NOMO-1 treated with dmso at 0.1 percent for 144 hours (cell line): Measurements from ENCODE around the gene KCNH4.

Experiments used
- DNase-seq: peaks from one replicate; lab custom pipeline; 2025; ENCODE audit not compliant: unreplicated experiment; lab: John Stamatoyannopoulos, UW

KCNH4 gene

DNA sequence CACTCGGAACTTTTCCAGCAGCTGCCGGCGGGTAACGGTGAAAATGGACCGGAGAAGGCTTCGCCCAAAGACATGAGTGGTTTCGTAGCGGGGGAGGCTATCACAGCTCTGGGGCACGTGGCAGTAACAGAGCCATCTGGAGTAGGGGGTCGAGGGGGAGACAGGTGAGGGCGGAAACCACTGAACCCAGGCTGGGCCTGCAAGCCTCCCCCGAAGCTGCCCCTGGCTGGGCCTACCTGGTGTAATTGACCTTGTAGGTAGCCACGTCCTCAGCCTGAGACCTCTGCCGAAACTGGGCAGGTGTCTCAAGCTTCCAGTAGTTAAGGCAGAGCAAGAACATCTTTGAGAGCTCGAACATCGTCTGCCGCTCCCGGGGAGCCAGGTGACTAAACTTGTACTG lies 61.6 kb downstream of the KCNH4 start:
- no peak for DNase-seq

DNA sequence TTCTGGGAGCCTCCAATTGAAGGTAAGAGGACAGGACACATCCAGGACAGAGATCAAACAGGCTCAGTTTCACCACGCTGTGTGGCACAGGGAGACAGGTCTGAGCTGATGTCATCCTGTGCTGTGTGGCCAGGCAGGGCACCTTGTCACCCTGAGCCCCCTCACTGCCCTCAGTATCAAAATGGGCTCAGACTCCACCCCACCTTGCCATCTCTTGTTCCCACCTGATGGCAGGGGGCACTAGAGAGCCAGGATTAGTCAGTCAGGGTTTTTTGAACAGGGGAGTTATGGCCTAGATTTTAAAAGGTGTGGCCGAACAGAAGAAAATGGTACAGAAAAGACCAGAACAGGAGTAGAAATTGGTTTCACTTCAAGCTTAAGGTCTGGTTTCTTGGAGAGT lies 62.4 kb downstream of the KCNH4 start:
- no peak for DNase-seq

DNA sequence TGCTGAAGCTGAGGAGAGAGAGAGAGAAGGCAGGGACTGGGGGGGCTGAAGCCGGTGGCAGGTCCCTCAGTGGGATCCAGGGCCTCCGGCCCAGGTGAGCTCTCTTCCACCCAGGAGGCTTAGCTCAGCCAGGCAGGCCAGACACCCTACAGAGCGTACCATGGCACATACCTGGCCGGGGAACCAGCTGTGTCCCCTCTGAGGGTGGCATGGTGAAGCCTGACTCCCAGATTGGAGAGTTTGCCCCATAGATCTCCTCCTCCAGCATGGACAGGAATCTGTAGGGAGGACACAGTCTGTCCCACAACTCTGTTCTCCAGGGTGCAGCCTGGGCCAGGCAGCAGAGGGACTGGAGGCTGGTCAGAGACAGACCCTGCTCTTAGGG lies 62.8 kb downstream of the KCNH4 start:
- no peak for DNase-seq

DNA sequence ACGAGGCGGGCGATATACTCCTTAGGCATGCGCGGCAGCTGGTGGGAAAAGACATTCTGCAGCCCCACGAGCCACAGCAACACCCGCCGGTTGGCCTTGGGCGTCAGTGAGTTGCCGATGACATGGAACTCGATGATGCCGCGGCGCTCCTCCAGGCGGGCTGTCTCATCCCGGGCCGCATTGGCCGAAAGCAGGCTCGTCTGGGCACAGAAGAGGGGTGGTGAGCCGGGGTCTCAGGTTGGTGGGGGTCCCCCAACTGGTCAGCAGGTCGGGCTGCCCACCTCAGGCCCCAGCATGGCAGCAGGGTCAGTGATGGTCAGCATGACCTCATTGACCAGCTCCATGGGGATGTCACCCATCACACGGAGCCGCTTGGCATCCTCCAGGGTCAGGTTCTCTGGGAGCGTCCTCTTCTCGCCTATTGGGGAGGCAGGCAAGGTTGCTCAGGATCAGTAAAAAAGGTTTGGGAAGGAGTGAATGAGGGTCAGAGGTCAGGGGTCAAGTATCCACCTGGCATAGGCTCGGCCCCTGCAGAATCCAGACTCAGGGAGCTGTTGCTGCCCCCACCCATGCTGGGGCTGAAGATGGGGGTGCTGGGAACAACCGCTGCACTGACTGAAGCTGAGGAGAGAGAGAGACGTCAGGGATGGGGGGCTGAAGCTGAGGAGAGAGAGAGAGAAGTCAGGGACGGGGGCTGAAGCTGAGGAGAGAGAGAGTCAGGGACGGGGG lies 63.4 kb downstream of the KCNH4 start:
- no peak for DNase-seq

DNA sequence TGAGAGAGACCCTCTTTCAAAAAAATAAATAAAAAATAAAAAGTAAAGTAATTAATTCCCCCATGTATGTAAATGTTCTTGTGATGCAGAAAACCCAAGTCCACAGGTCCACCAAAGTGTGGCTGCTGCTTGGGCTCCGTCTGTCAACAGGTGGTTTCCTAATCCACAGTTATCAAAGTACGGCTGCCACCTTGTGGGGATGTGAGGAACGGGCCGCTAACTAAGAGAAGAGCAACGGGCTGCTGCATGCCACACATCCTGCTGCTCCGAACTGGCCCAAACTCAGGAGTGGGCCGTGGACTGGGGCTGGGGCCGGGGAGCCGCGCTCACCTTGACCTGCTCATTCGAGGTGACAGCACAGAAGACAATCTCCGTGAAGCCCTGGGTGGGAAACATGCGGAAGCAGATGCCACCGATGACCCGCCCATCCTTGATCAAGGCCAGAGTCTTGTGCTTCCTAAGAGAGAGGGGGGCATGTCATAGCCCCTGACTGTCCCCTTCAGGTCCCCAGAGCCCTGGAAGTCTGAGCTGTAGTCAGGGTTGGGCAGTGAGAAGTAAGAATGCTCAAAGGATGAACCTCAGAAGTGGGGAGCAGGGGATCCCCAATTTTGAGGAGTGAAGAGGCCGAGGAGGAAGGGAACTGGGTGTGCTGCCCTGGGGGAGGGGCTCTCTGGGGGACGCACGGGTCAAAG lies 64.1 kb downstream of the KCNH4 start:
- peak; percentile 38 for DNase-seq

DNA sequence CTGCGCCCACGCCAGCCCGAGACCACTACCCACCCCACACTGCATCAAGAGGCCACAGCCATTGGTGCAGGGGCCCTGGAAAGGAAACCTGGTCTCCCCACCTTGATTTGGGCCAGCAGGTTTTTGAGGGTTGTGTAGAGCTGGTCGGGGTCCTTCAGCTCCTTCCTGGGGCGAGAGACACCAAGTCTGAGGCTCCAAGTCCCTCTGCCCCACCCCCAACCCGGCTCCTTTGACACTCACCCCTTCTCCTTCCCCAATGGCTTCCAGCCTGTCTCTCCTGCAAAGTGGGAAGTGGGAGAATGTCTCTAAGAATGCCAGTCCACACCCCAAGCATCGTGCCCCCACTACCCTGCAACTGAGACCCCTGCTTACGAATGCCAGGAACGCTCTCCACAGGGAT lies 66.8 kb downstream of the KCNH4 start:
- no peak for DNase-seq

DNA sequence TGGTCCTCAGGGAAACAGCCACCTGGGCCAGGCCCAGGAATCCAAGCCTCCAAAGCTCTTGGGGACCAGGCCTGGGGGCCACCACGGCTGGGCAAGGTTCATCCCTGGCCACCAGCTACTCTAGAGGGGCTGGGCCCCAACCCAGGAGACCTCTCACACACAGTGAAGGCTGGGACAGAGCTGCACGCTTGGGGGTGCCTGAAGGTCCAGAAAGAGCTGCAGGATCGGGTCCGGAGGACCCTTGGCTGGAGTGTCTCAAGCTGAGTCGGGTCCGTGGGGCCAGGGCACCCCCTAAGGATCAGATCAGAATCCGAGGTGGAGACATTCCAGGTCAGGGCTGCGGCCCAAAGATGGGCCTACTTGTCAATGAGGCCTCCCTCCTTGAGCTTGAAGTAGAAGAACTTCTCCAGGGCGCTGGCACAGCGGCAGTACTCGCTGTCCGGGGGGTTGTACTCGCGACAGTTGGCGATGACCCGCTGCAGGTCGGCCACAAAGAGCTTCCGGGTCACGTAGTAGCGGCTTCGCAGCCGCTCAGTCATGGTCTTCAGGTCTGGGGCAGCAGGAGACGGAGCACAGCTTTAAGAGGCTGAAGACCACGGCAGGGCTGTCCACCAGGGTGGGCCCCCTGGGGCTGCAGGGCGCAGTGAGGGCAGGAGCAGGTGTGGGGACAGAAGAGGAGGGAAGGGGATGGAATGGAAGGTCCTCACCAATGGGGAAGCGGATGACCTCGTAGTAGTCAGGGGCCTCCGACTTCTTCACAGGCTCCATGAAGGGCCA lies 67.5 kb downstream of the KCNH4 start:
- no peak for DNase-seq

DNA sequence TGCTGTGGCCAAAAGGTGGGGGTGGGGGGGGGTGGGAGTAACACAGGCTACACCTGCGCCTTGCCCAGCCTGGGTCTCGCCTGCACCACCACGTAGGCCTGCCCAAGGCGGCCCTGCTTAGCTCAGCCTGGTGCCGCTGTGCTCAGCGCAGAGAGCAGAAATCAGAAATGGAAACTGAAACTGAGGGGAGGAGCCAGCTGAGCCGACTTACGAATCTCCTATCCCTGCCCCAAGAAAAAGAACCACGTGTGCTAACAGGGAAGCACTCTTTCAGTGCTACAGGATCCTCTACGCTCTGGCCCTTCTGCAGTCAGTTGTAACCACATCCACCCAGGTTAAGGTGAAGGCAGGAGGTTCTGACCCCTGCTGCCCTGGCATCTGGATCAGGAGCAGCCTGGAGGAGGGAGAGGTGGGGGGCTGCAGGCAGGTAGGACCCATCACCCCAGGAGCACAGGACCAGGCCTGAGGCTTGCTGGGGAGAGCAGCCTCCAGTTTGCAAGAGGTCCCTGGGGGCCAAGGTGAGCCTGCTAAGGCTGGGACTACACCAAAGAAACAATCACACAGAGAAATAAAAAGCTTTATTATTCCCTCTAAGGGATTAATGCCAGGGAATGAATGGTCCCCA lies 68.3 kb downstream of the KCNH4 start, which contains the start of gene DHX58:
TSS of gene DHX58 (minus strand) at position 163 of the 625 bp plus-strand sequence. CDS start 822 bp downstream, outside the sequence.
- peak; percentile 93 for DNase-seq

DNA sequence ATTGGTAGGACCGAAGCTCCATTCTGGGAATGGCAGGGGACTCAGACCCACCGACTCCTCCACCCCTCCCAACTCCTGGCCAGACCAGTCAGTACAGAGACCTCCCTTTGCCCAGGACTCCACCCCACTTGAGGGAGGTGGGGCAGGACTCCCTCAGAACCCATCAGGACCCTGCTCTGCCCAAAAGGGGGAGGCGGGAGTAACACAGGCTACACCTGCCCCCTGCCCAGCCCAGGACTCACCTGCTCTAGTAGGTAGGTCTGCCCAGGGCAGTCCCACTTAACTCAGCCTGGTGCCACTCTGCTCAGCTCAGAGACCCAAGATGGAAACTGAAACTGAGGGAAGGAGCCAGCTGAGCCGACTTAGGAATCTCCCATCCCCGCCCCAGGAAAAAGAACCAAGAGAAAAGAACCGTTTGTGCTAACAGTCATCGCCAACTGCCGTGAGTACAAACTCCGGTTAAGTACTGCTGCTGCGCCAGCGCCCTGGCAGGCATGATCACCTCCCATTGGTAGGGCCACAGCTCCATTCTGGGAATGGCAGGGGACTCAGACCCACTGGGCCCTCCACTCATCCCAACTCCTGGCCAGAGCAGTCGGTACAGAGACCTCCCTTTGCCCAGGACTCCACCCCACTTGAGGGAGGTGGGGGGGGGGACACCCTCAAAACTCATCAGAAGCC lies 68.9 kb downstream of the KCNH4 start:
- no peak for DNase-seq

DNA sequence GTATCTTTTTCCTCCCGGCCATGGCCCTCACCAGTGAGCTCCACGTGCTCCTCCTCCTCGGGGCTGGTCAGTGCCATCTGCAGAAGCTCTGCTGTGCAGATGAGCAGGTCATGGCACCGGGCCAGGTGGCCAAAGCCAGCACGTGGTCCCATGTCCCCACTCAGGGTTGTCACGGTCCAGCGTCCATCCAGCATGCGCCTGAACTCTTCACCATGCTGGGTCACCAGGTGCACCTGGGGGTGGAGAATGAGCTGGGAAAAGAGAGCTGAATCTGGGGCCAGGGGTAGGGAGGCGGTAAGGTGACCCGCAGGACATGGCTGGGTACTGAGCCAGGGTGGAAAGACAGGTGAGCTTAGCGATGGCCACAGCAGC lies 69.7 kb downstream of the KCNH4 start:
- no peak for DNase-seq

DNA sequence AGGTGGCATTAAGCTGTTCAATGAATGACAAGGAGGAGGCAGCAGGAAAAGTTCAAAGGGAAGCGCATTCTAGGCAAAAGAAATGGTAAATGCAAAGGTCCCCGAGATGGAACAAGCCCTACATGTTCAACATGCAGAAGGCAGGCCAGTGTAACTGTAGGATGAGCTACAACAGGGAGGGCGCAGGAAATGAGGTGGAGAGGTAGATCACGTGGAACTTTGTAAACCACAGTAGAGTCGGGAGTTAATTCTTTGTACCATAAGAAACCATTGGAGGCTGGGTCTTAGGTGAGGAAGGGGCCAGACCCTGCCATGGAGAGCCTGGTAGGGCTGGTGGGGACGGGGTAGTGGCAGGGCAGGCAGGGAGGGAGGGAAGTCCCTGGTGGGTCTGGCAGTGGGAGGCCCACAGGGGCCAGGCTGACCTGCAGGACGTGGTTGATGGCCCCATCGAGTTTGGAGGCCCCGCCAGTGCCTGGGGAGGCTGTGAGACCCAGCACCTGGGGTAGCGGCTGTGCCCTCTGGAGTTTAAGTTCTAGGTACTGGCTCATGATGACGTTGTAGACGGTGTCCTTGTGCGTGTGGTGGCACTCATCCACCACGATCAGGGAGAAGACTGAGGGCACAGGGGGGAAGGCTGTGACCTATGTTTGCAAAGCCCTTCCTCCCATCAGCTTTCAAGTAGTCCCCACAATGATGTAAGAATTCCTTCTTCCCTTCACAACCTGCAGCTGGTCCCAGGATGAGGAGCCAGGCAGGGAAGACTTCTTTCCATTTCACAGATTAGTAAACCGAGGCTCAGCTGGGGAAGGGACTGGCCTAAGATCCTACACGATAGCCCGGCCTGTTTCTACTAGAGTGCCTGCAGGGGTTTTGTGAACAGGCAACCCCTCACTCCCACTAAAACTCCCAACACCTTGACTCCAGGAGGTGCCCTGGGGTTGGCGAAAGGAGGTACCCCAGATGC lies 70.4 kb downstream of the KCNH4 start:
- no peak for DNase-seq

DNA sequence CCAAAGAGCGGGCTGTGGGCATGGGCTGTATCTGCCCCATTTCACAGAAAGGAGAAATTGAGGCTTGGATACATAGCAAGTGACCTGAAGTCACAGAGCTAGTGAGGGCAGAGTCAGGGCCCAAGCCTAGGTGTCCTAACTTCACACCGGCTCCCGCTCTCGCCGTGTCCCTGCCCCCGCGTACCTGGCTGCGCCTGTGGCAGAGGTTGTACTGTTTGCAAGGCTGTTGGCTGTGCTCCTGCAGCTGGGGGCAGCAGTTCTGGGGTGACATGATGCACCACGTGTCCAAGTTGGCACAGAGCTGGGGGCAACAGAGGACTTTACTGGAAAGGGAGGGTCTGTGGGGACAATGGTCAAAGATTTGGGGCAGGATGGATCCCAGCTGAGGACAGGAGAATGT lies 71.9 kb downstream of the KCNH4 start:
- no peak for DNase-seq

DNA sequence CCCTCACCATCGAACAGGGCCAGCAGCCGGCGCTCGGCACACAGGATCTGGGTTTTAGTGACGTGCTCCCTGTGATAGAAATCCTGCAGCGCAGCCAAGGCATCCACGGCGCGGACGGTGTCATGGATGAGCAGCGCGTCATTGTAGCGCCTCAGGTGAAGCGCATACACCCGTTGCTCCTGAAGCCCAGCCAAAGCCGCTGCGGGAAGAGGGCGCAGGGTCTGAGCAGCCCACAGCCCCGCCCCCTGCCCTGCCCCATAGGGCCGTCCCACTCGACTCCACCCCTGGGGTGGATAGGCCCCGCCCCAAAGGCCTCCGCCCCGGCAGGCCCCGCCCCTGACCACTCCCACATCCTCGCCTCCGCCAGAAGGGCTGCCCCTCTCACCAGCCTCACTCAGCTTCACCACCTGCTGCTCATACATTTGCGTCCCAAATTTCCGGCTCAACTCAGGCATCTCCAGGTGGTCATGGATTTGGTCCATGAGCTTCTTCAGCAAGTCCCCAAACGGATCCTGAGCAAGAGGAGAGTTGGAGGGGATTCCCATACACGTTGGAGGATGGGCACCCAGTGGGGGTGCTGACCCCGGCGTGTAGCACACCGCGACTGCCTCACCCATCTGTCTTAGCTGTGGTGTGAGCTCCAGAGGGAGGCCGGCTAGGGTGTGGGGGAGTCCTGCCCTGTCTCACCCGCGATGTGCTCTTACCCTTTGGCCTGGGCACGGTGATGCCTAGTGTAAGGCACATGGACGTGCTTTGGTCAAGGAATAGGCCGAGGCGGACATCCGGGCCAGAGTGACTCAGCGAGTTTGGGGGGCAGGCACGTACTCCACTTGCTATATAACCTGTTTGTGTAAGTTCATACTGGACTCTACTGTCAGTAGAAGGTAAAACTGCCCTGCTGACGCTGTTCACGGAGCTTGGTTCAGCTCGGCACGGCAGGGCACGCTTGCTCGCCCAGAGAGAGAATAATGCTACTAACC lies 73.1 kb downstream of the KCNH4 start:
- peak; percentile 66 for DNase-seq

DNA sequence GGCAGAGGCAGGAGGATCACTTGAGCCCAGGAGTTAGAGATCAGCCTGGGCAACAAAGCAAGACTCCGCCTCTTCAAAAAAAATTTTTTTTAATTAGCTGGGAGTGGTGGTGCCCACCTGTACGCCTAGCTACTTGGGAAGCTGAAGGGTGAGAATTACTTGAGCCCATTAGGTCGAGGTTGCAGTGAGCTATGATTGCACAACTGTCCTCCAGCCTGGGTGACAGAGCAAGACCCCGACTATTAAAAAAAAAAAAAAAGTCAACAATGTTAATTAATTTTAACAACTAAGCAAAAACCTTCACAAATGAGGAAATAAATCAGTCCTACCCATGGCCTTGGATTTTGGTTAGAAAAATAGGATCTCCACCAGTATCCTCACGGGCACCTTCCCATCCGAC lies 73.8 kb downstream of the KCNH4 start:
- no peak for DNase-seq
